ENCODE data around the gene CTNNA1. TPM values are rescaled to one million over a fixed set of nuclear protein-coding genes. Genes with fewer than 3 reads are reported as not detected.

CTNNA1 gene
- total RNA-seq, 1 donor from 2014 or later: 359 TPM

GRCh38 chr5:138869038-138869437 is 115.8 kb downstream of the CTNNA1 start:
- Histone ChIP-seq H3K36me3 (ENCODE audit: insufficient read depth, low read length) (no peaks in the 10 kb centered on the region), H3K27ac (ENCODE audit: low read depth, low read length) (no peak overlapping the region), H3K4me3 (ENCODE audit: insufficient read depth, low read depth, low read length) (no peak overlapping the region), H3K4me1 (ENCODE audit: insufficient read depth, low read length) (peaks cover 32% of the 10 kb centered on the region), H3K9ac (ENCODE audit: low read length) (no peak overlapping the region), H3K4me2 (ENCODE audit: low read length) (no peak overlapping the region), H4K20me1 (ENCODE audit: insufficient read depth, low read length) (peaks cover 74% of the 10 kb centered on the region), H3K27me3 (ENCODE audit: insufficient read depth, low read length) (no peaks in the 10 kb centered on the region), H3K79me2 (ENCODE audit: insufficient read depth, low read length) (peaks cover 95% of the 10 kb centered on the region), H3K9me3 (ENCODE audit: insufficient read depth, low read depth, low read length) (no peaks in the 10 kb centered on the region), H2AFZ (ENCODE audit: low read depth, low read length) (no peak overlapping the region)
- TF ChIP-seq CTCF (IDR thresholded peaks at IDR 0.05; ENCODE audit: insufficient read depth, low read depth, low read length) (no peak), EZH2 (IDR thresholded peaks at IDR 0.05; ENCODE audit: insufficient read depth, low read length) (no peak)
- FAIRE-seq (no peak), DNase-seq (ENCODE audit: low read depth) (no peak)
- Mint-ChIP-seq H3K27me3 (ENCODE audit: low read depth, unreplicated experiment) (no peaks in the 10 kb centered on the region), H3K27ac (ENCODE audit: unreplicated experiment) (peak overlapping the region; percentile 93), H3K4me1 (ENCODE audit: low read depth, unreplicated experiment) (peaks cover 51% of the 10 kb centered on the region), H3K4me3 (ENCODE audit: unreplicated experiment) (no peak overlapping the region), H3K9me3 (ENCODE audit: unreplicated experiment) (no peaks in the 10 kb centered on the region), H3K36me3 (ENCODE audit: low read depth, unreplicated experiment) (peaks cover 3% of the 10 kb centered on the region)

GRCh38 chr5:138869763-138870500 is 116.7 kb downstream of the CTNNA1 start:
- H3K9ac ChIP-seq (ENCODE audit: low read length): peak overlapping the region; percentile 59
- Mint-ChIP-seq H3K9me3 (ENCODE audit: unreplicated experiment) (no peaks in the 10 kb centered on the region), H3K4me3 (ENCODE audit: unreplicated experiment) (no peak overlapping the region), H3K4me1 (ENCODE audit: low read depth, unreplicated experiment) (peaks cover 59% of the 10 kb centered on the region), H3K27ac (ENCODE audit: unreplicated experiment) (peak overlapping the region; percentile 93), H3K27me3 (ENCODE audit: low read depth, unreplicated experiment) (no peaks in the 10 kb centered on the region), H3K36me3 (ENCODE audit: low read depth, unreplicated experiment) (peaks cover 2% of the 10 kb centered on the region)
- no peak overlapping the region for H3K4me3 ChIP-seq (ENCODE audit: insufficient read depth, low read depth, low read length)
- DNase-seq (ENCODE audit: low read depth): peak; percentile 73
- H3K4me1 ChIP-seq (ENCODE audit: insufficient read depth, low read length): peaks cover 41% of the 10 kb centered on the region
- FAIRE-seq: no peak
- H3K27ac ChIP-seq (ENCODE audit: low read depth, low read length): peak overlapping the region; percentile 57
- H3K79me2 ChIP-seq (ENCODE audit: insufficient read depth, low read length): peaks cover 96% of the 10 kb centered on the region
- peaks cover 82% of the 10 kb centered on the region for H4K20me1 ChIP-seq (ENCODE audit: insufficient read depth, low read length)
- no peaks in the 10 kb centered on the region for H3K9me3 ChIP-seq (ENCODE audit: insufficient read depth, low read depth, low read length)
- no peak for TF ChIP-seq EZH2 (IDR thresholded peaks at IDR 0.05; ENCODE audit: insufficient read depth, low read length)
- no peak for TF ChIP-seq CTCF (IDR thresholded peaks at IDR 0.05; ENCODE audit: insufficient read depth, low read depth, low read length)
- no peaks in the 10 kb centered on the region for H3K36me3 ChIP-seq (ENCODE audit: insufficient read depth, low read length)
- H3K27me3 ChIP-seq (ENCODE audit: insufficient read depth, low read length): no peaks in the 10 kb centered on the region
- H3K4me2 ChIP-seq (ENCODE audit: low read length): peak overlapping the region; percentile 76
- H2AFZ ChIP-seq (ENCODE audit: low read depth, low read length): no peak overlapping the region

GRCh38 chr5:138870611-138871010 is 117.4 kb downstream of the CTNNA1 start:
- TF ChIP-seq CTCF (IDR thresholded peaks at IDR 0.05; ENCODE audit: insufficient read depth, low read depth, low read length) (no peak), EZH2 (IDR thresholded peaks at IDR 0.05; ENCODE audit: insufficient read depth, low read length) (no peak)
- Mint-ChIP-seq H3K4me3 (ENCODE audit: unreplicated experiment) (peak overlapping the region; percentile 22), H3K27ac (ENCODE audit: unreplicated experiment) (peak overlapping the region; percentile 93), H3K27me3 (ENCODE audit: low read depth, unreplicated experiment) (no peaks in the 10 kb centered on the region), H3K36me3 (ENCODE audit: low read depth, unreplicated experiment) (no peaks in the 10 kb centered on the region), H3K9me3 (ENCODE audit: unreplicated experiment) (no peaks in the 10 kb centered on the region), H3K4me1 (ENCODE audit: low read depth, unreplicated experiment) (peaks cover 65% of the 10 kb centered on the region)
- Histone ChIP-seq H4K20me1 (ENCODE audit: insufficient read depth, low read length) (peaks cover 83% of the 10 kb centered on the region), H3K36me3 (ENCODE audit: insufficient read depth, low read length) (no peaks in the 10 kb centered on the region), H3K9me3 (ENCODE audit: insufficient read depth, low read depth, low read length) (no peaks in the 10 kb centered on the region), H3K79me2 (ENCODE audit: insufficient read depth, low read length) (peaks cover 96% of the 10 kb centered on the region), H3K4me2 (ENCODE audit: low read length) (peak overlapping the region; percentile 76), H3K9ac (ENCODE audit: low read length) (peak overlapping the region; percentile 59), H3K27me3 (ENCODE audit: insufficient read depth, low read length) (no peaks in the 10 kb centered on the region), H3K27ac (ENCODE audit: low read depth, low read length) (peak overlapping the region; percentile 57), H3K4me1 (ENCODE audit: insufficient read depth, low read length) (peaks cover 47% of the 10 kb centered on the region), H3K4me3 (ENCODE audit: insufficient read depth, low read depth, low read length) (no peak overlapping the region), H2AFZ (ENCODE audit: low read depth, low read length) (no peak overlapping the region)
- FAIRE-seq (no peak), DNase-seq (ENCODE audit: low read depth) (no peak)

Measured in astrocyte (in vitro differentiated cells and primary cell).